GM18498 (cell line): Measurements from ENCODE around the gene PDPK1.

Experiments
- ATAC-seq: cut with Tn5 transposase; IDR thresholded peaks from one replicate; pipeline ENCODE4 v1.9.1; 2021; ENCODE audit warnings: mild to moderate bottlenecking, moderate library complexity; ENCODE audit not compliant: unreplicated experiment

Gene PDPK1

DNA sequence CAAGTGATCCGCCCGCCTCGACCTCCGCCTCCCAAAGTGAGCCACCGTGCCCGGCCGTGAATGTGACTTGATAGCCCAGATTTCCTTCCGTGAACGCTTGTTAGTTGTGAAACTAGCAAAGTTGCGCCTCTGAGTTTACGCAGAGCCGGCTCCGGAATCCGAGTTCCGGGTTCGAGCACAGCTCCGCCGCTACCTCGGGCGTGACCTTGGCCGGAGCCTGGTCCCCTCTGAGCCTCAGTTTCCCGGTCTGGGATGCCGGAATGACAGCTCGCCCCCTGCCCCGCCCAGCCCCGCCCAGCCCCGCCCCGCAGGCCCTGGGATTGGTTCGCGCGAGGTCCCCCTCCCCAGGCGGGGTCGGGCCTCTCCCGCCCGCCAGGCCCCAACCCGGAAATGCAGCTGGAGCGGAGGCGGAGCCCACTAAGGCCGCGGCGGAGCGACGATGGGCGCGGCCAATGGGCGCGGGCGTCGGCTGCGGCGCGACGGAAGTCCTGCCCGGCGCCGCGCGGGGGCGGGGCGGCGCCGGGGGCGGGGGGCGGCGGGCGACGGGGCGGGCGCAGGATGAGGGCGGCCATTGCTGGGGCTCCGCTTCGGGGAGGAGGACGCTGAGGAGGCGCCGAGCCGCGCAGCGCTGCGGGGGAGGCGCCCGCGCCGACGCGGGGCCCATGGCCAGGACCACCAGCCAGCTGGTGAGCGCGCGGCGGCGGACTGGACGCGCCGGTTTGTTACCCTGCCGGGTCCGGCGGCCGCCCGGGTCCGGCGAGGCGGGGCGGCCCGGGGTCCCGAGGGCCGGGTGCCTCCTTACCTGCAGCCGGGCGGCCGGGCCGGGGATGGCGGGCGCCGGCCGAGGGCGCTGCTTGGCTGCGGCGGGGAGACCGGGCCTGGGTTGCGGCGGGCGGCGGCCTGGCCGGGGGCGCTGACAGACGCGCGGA, at the start of gene PDPK1:
TSS of gene PDPK1 (plus strand) at position 571 of the 929 bp plus-strand sequence. CDS start at position 663, 92 bp downstream.
- peak; percentile 89 for ATAC-seq

GRCh38 chr16:2489581-2489980, 48.2 kb upstream of the PDPK1 start:
- no peak for ATAC-seq

DNA sequence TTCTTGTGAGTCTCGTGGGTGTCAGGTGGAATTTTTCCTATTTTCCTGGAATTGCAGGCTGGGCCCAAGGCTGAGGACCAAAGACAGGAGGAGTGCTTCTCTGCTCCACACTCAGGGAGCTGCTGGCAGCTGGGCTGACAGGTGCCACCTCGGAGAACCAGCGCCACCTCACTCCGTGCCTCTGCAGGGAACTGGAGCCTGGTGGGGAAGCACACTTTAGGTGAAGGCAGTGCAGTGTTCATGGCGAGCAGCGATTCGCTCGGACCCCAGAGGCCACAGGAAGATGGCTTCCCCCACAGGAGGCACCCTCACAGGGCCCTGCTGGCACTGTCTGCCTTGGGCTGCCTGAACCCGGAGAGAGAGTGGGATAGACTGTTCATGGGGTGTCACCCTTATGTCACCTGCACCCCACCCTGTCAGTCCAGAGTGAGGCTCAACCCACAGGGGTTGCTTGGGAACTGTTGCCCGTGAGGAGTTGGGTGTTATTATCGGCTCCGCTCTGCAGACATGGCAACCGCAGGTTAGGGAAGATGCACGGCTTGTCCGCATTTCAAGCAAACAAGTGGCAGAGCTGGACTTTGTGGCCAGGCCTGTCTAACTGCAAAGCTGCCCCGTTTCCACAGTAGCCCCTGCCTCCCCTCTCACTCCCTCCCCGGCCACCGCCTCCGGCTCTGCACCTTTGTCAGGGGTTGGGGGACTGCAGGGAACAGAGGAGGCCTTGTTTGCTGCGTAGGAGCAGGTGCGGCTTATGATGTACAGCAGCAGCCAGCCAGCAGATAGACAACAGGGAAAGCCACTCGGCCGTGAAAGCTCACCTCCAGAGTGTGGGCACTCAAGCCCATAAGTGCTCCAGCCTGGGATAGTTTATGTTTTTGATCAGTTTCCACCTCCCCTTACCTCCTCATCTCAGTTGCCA, 47.4 kb upstream of the PDPK1 start:
- no peak for ATAC-seq

- ATAC-seq: no peak
These were observed 45.5 kb upstream of the PDPK1 start for GRCh38 chr16:2492292-2492691.

- no peak for ATAC-seq
These were observed 44.2 kb upstream of the PDPK1 start for GRCh38 chr16:2493605-2494004.

DNA sequence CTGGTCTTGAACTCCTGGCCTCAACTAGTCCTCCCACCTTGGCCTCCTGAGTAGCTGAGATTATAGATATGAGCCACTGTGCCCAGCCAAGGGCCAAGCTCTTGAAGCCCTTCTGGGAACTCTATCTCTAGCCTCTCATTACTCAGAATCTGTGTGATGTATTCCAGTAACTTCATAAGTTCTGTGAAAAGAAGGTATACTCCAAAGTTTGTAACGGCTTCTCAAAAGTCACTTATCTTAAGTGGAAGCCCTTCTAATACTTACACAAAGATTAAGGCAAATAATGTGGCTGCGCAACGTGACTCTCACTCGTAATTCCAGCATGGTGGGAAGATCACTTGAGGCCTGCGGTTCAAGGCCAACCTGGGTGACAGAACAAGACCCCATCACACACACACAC, 43.2 kb upstream of the PDPK1 start:
- ATAC-seq: no peak

DNA sequence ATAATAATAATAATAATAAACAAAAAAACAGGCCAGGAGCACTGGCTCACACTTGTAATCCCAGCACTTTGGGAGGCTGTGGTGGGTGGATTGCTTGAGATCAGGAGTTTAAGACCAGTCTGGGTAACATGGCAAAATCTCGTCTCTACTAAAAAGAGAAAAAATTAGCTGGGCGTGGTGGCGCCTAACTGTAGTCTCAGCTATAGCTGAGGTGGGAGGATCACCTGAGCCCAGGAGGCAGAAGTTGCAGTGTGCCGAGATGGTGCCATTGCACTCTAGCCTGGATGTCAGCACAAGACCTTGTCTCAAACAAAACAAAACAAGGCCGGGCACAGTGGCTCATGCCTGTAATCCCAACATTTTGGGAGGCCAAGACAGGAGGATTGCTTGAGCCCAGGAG, 42.8 kb upstream of the PDPK1 start:
- ATAC-seq: no peak

DNA sequence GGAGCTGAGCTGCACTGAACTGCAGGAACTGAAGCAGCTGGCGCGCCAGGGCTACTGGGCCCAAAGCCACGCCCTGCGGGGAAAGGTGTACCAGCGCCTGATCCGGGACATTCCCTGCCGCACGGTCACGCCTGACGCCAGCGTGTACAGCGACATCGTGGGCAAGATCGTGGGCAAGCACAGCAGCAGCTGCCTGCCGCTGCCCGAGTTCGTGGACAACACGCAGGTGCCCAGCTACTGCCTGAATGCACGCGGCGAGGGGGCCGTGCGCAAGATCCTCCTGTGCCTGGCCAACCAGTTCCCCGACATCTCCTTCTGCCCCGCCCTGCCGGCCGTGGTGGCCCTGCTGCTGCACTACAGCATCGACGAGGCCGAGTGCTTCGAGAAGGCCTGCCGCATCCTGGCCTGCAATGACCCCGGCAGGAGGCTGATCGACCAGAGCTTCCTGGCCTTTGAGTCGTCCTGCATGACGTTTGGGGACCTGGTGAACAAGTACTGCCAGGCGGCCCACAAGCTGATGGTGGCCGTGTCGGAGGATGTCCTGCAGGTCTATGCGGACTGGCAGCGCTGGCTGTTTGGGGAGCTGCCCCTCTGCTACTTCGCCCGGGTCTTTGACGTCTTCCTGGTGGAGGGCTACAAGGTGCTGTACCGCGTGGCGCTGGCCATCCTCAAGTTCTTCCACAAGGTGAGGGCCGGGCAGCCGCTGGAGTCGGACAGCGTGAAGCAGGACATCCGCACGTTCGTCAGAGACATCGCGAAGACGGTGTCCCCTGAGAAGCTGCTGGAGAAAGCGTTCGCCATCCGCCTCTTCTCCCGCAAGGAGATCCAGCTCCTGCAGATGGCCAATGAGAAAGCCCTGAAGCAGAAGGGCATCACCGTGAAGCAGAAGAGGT, 41.4 kb upstream of the PDPK1 start:
- no peak for ATAC-seq

- no peak for ATAC-seq
These were observed 40.6 kb upstream of the PDPK1 start for GRCh38 chr16:2497116-2497630.

GRCh38 chr16:2497695-2498484, 39.9 kb upstream of the PDPK1 start:
- no peak for ATAC-seq

DNA sequence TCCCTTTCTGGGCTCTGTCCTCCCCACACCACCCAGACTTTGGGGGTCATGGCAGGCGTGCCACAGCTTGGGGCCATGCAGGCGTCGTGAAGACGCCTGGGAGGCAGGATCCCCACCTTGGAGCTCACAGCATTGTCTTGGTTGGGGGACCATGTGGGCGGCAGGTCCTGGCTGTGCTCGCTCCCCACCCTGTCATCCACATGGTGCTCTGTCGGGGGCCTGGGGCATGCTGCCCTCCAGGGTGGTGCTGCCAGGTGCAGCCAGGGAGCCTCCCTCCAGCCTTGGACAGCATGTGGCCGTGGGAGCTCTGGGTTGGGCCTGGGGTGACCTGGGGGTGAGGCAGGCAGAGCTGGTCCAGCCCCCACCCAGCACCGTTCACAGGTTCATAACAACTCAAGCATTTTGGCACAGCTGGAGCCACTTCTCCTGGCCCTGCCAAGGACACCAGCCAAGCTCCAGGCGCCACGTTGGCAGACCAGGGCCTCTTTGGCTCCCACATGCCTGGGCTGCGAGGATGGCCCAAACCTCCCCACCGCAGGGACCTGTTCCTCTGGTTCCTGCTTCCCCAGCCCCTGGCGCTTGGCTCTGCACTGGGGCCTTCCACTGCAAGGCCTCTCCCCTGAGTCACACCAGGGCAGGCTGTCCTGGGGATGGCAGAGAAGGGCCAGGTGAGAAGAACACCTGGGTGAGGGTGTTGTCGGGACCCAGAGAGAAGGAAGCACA, 39.1 kb upstream of the PDPK1 start:
- ATAC-seq: no peak

- ATAC-seq: no peak
These were observed 38.4 kb upstream of the PDPK1 start for GRCh38 chr16:2499454-2499853.

DNA sequence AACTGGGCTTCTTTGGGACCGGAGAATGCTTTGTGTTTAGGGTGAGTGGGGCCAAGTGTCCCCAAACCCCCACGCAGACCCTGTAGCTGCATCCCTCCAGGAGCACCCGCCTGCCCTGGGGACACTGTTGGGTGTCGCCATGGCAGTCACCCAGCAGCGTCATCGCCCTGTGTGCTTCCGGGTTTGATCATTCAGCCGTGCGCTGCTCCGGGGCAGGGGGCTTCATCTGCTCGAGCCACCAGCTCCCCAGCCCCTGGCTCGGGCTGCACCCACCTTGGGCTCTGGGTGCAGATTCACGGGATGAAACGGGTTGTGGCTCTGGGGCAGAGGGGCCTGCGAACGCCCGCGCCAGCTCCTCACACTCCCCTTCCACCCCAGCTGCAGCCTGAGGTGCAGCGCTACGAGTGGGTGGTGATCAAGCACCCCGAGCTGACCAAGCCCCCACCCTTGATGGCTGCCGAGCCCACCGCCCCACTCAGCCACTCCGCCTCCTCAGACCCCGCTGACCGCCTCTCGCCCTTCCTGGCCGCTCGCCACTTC, 37.9 kb upstream of the PDPK1 start:
- ATAC-seq: no peak

GRCh38 chr16:2500430-2500917, 37.3 kb upstream of the PDPK1 start:
- ATAC-seq: no peak

DNA sequence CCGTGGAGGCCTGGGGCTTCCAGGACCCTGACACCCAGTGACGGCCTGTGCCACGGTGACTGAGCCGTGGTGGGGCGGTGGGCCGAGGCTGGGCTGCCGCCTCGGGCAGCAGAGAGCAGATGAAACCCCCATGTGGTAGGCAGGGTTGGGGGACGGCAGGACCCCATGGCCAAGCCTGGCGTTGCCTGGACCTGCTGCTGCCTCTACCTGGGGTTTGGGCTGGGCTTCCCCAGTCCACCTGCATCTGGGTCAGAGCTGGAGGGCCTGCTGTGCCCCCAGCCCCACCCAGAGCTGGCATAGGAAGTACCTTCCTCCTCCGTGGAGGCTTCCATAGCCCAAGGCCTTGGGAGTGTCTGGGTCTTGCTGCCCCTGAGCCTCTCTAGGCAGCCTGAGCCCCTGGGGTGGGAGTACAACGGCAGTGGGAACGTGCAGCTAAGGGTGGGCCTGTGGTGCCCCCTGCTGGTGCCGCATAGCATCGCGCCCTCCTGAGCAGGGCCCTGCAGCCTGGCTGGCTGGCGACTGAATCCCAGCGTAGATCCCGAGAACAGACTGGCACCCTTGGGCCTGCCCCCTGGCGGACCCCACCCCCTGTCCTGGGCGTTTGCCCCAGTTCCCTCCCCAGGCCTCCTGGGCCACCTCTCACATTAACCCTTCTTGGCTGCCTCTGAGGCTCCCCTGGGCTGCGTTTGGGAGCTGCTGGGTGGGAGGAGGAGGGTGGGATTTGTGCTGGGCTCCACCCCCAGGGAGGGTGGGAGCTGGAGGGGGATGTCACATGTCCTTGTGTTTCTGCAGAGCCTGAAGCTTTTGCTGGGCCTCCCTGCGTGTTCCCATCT, 36.7 kb upstream of the PDPK1 start:
- ATAC-seq: peak; percentile 63

GRCh38 chr16:2501946-2502895, 35.6 kb upstream of the PDPK1 start:
- no peak for ATAC-seq

GRCh38 chr16:2505695-2506094, 32.1 kb upstream of the PDPK1 start:
- ATAC-seq: no peak
